ENCODE results near the gene OPCML. TPM values are rescaled to one million over a fixed set of nuclear protein-coding genes. Genes with fewer than 3 reads are reported as not detected.

OPCML gene
- total RNA-seq, 1 experiment from 2014 or later, result 0.94 TPM

DNA sequence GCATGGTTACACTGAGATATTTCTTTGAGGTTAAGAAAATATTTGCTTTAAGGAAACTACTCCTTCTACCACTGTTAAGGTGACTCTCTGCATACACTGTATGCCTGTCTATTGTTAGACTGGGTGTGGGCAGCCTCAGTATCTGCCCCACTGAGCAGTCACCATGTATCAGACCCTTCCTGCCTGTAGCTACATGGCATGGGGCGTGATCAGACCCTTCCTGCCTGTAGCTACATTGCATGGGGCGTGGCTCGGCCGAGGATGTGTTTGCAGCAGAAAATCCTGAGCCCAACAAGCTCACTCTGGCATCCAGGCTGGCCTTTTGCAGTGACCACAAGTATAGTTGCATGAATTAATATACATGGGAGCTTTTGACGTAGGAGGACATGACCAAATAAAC lies 669.4 kb downstream of the OPCML start:
- H3K4ac ChIP-seq (ENCODE audit: low read depth, low read length), result no peak overlapping the region
- H3K4me2 ChIP-seq (ENCODE audit: insufficient read depth, insufficient read length, low read length), result no peak overlapping the region
- H3K9me3 Mint-ChIP-seq, result no peaks in the 10 kb centered on the region
- H3K4me1 ChIP-seq (ENCODE audit: insufficient read depth, low read length), result peaks cover 3% of the 10 kb centered on the region; the same call in 1 of the 2 replicates
- H2AFZ ChIP-seq (ENCODE audit: low read length), result no peak overlapping the region
- H4K8ac ChIP-seq (replicated peaks; ENCODE audit: insufficient read length, low read depth, low read length), result no peak overlapping the region
- H3K9me3 ChIP-seq (ENCODE audit: control insufficient read depth, low read depth, low read length), result no peaks in the 10 kb centered on the region
- H3K79me2 ChIP-seq (ENCODE audit: insufficient read depth, low read length), result no peaks in the 10 kb centered on the region
- no peak overlapping the region for H3K4me3 Mint-ChIP-seq
- H4K20me1 ChIP-seq (ENCODE audit: control insufficient read depth, insufficient read depth, insufficient read length), result no peaks in the 10 kb centered on the region
- H3K56ac ChIP-seq (ENCODE audit: insufficient read length, low read depth, low read length), result no peak overlapping the region
- DNase-seq, result no peak
- peaks cover 22 to 33% of the 10 kb centered on the region in 2 experiments for H3K4me1 Mint-ChIP-seq
- H2BK20ac ChIP-seq (ENCODE audit: low read depth, low read length, poor library complexity, severe bottlenecking), result no peak overlapping the region
- no peak overlapping the region for H3K27ac ChIP-seq (ENCODE audit: insufficient read length, low read depth, low read length)
- H3K36me3 Mint-ChIP-seq (ENCODE audit: insufficient read depth in 1 of 3, low read depth in 3 of 3), result no peaks in the 10 kb centered on the region
- H3K14ac ChIP-seq (ENCODE audit: insufficient read depth, low read length), result no peak overlapping the region; the same call in 1 of the 2 replicates
- H4K91ac ChIP-seq (ENCODE audit: insufficient read length, low read depth, low read length), result no peak overlapping the region
- no peak overlapping the region for H2AK5ac ChIP-seq (ENCODE audit: insufficient read length, low read length)
- H2BK120ac ChIP-seq (ENCODE audit: low read depth, low read length, poor library complexity, severe bottlenecking), result no peak overlapping the region
- H2BK5ac ChIP-seq (ENCODE audit: insufficient read length, low read length), result no peak overlapping the region
- H3K27ac Mint-ChIP-seq, result no peak overlapping the region
- no peak overlapping the region for H3K18ac ChIP-seq (ENCODE audit: insufficient read length, low read depth, low read length)
- no peaks in the 10 kb centered on the region; the same call in 1 of the 2 replicates for H3K27me3 Mint-ChIP-seq (ENCODE audit: low read depth)
- no peak overlapping the region for H4K5ac ChIP-seq (ENCODE audit: insufficient read length, low read depth, low read length)
- no peak overlapping the region for H3T11ph ChIP-seq (ENCODE audit: low read length)
- H3K9ac ChIP-seq (ENCODE audit: extremely low read depth, insufficient read length, low read length), result no peak overlapping the region
- no peaks in the 10 kb centered on the region for H3K79me1 ChIP-seq (ENCODE audit: insufficient read depth, low read depth, low read length, poor library complexity, severe bottlenecking)
- no peak overlapping the region for H2BK15ac ChIP-seq (ENCODE audit: low read depth, low read length)
- H3K23ac ChIP-seq (ENCODE audit: insufficient read length, low read depth, low read length), result no peak overlapping the region
- H3K27me3 ChIP-seq (ENCODE audit: insufficient read depth, low read length), result no peaks in the 10 kb centered on the region
- no peak overlapping the region for H2BK12ac ChIP-seq (ENCODE audit: insufficient read length, low read depth, low read length)
- no peaks in the 10 kb centered on the region for H3K23me2 ChIP-seq (ENCODE audit: insufficient read length, low read depth, low read length, poor library complexity, severe bottlenecking)
- no peak for TF ChIP-seq CTCF (conservative IDR thresholded peaks at IDR 0.05)
- no CpG with 5 or more reads among the region's 5 CpGs for WGBS (ENCODE audit: extremely low coverage, insufficient read length, low lambda C conversion rate)

Data from H9 (cell line).